Tibial nerve (tissue), 4 donors: ENCODE results near the gene NSD1. TPM values are rescaled to one million over a fixed set of nuclear protein-coding genes. Genes with fewer than 3 reads are reported as not detected.
A peak's percentile ranks its signal among the peaks of the same experiment; 100 is the strongest.

Source experiments
- DNase-seq, 2 donors: peaks; one replicate each; pipeline ENCODE4 v3.0.0-alpha.2; 2019; ENCODE audit warnings: low spot score in 2 of 2
- H3K27ac ChIP-seq, 4 donors: fragments of 200-600 bp; sonication (generic) in 3 of 4; one replicate each; pipeline ENCODE4 v1.5.1; 2017 to 2019; ENCODE audit warnings: mild to moderate bottlenecking in 1 of 4
- H3K27me3 ChIP-seq, 2 donors: fragments of 200-600 bp; sonication (generic) in 1 of 2; one replicate each; pipeline versions ENCODE4 v1.5.1 to v1.6.0; 2017 to 2019
- H3K36me3 ChIP-seq, 3 donors: fragments of 200-600 bp; sonication (generic); one replicate each; pipeline ENCODE4 v1.5.1; 2018 to 2019
- H3K4me1 ChIP-seq, 4 donors: fragments of 200-600 bp; sonication (generic) in 3 of 4; one replicate each; pipeline ENCODE4 v1.5.1; 2017 to 2019
- H3K4me3 ChIP-seq, 4 donors: fragments of 200-600 bp; sonication (generic) in 3 of 4; one replicate each; pipeline ENCODE4 v1.5.1; 2017 to 2019; ENCODE audit warnings: mild to moderate bottlenecking in 1 of 4, moderate library complexity in 1 of 4
- H3K9me3 ChIP-seq, 4 donors: fragments of 200-600 bp; sonication (generic) in 3 of 4; one replicate each; pipeline ENCODE4 v1.5.1; 2017 to 2019
- CTCF ChIP-seq, 5 experiments: fragments of 200-600 bp in 3 of 5; fragments of 450-650 bp in 2 of 5; sonication (generic) in 3 of 5; IDR thresholded peaks; one replicate each; pipeline ENCODE4 v1.5.1; 2016 to 2019; ENCODE audit warnings: antibody characterized with exemption in 5 of 5, mild to moderate bottlenecking in 3 of 5, moderate library complexity in 2 of 5
- EP300 ChIP-seq, 2 donors: sonication (generic); formaldehyde crosslinking; IDR thresholded peaks; one replicate each; pipeline ENCODE4 v1.6.1; 2017; ENCODE audit warnings: antibody characterized with exemption in 2 of 2, mild to moderate bottlenecking in 1 of 2
- POLR2A ChIP-seq, 2 donors: fragments of 450-650 bp; IDR thresholded peaks; one replicate each; pipeline ENCODE4 v1.6.1; 2017; ENCODE audit warnings: antibody characterized with exemption in 2 of 2, mild to moderate bottlenecking in 2 of 2, moderate library complexity in 2 of 2
- WGBS, 2 donors: methylation state at CpG; one replicate each; pipeline ENCODE4 v1.1.5; 2018; 5-methylcytosine and 5-hydroxymethylcytosine counted together
- total RNA-seq, 4 donors: library from RNA; depleted of rRNA; stranded (reverse); fragments of >200 nt; gene quantifications; one replicate each; pipeline ENCODE4 v1.1.0, GENCODE V29; 2016

NSD1 gene
- total RNA-seq, 4 donors from 2014 or later = 36.6 to 51.3 (median 40.7) TPM

- WGBS, 2 donors = 50 to 56% methylated on average over 4 of the region's 4 CpGs
- no peak overlapping the region for H3K4me3 ChIP-seq
- H3K4me1 ChIP-seq = peaks cover 0 to 37% (median 22%) of the 10 kb centered on the region in 4 donors
- peaks cover 0 to 59% (median 19%) of the 10 kb centered on the region in 3 donors for H3K36me3 ChIP-seq
- TF ChIP-seq CTCF (IDR thresholded peaks at IDR 0.05) (no peak), EP300 (IDR thresholded peaks at IDR 0.05) (no peak), POLR2A (IDR thresholded peaks at IDR 0.05) (no peak)
- no peaks in the 10 kb centered on the region for H3K9me3 ChIP-seq
- no peak overlapping the region for H3K27ac ChIP-seq
- no peak for DNase-seq
- no peaks in the 10 kb centered on the region for H3K27me3 ChIP-seq
These were observed 163.0 kb downstream of the NSD1 start for GRCh38 chr5:177296581-177296980.

DNA sequence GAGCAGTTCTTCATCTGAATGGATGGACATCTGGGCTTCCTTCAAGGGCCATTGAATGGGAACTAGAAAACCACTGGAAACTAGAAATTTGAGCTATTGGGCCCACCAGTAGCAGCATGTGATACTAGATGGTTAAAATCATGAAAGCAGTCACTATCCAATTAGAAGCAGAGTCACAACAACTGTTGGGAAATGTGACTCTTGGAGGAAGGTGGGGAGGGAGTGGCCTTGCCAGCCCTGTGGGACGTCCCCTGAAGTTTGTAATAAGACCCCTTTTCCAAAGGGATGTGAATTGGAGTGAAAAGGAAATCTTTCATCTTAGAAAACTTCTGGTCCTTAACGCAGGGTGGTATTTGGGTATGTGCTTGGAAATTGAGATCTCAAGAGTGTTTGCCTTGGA lies 164.3 kb downstream of the NSD1 start:
- Histone ChIP-seq H3K9me3 (no peaks in the 10 kb centered on the region), H3K4me1 (peaks cover 0 to 51% (median 34%) of the 10 kb centered on the region in 4 donors), H3K36me3 (peaks cover 0 to 48% (median 15%) of the 10 kb centered on the region in 3 donors), H3K4me3 (no peak overlapping the region), H3K27me3 (no peaks in the 10 kb centered on the region), H3K27ac (no peak overlapping the region)
- DNase-seq = no peak
- WGBS, 2 donors = 70 to 72% methylated on average over 2 of the region's 2 CpGs
- TF ChIP-seq CTCF (IDR thresholded peaks at IDR 0.05) = no peak
- no peak for TF ChIP-seq EP300 (IDR thresholded peaks at IDR 0.05)
- no peak for TF ChIP-seq POLR2A (IDR thresholded peaks at IDR 0.05)

GRCh38 chr5:177299697-177300096 lies 166.1 kb downstream of the NSD1 start:
- Histone ChIP-seq H3K4me1 (peaks cover 0 to 58% (median 41%) of the 10 kb centered on the region in 4 donors), H3K27me3 (no peaks in the 10 kb centered on the region), H3K27ac (peak overlapping the region in 3 of 4 donors; percentile 32 to 64 (median 57)), H3K9me3 (no peaks in the 10 kb centered on the region), H3K36me3 (peaks cover 0 to 30% (median 2%) of the 10 kb centered on the region in 3 donors), H3K4me3 (no peak overlapping the region)
- DNase-seq = no peak
- TF ChIP-seq POLR2A (IDR thresholded peaks at IDR 0.05) = no peak
- TF ChIP-seq EP300 (IDR thresholded peaks at IDR 0.05) = no peak
- no peak for TF ChIP-seq CTCF (IDR thresholded peaks at IDR 0.05)
- WGBS, 2 donors = 68 to 77% methylated on average over 9 of the region's 9 CpGs

GRCh38 chr5:177300236-177300880 lies 166.8 kb downstream of the NSD1 start:
- TF ChIP-seq CTCF (IDR thresholded peaks at IDR 0.05) (peak in 2 of 5 experiments; percentile 10 to 20), POLR2A (IDR thresholded peaks at IDR 0.05) (no peak), EP300 (IDR thresholded peaks at IDR 0.05) (peak in 1 of 2 donors; percentile 74)
- Histone ChIP-seq H3K9me3 (no peaks in the 10 kb centered on the region), H3K36me3 (peaks cover 0 to 27% (median 0%) of the 10 kb centered on the region in 3 donors), H3K27me3 (no peaks in the 10 kb centered on the region), H3K4me1 (peaks cover 0 to 65% (median 46%) of the 10 kb centered on the region in 4 donors), H3K4me3 (no peak overlapping the region), H3K27ac (peak overlapping the region in 3 of 4 donors; percentile 32 to 64 (median 57))
- 4 to 13% methylated on average over 4 of the region's 4 CpGs for WGBS, 2 donors
- DNase-seq = peak in 1 of 2 donors; percentile 50

- Histone ChIP-seq H3K4me1 (peaks cover 0 to 66% (median 45%) of the 10 kb centered on the region in 4 donors), H3K27me3 (no peaks in the 10 kb centered on the region), H3K27ac (peak overlapping the region in 3 of 4 donors; percentile 32 to 64 (median 38)), H3K36me3 (peaks cover 0 to 27% (median 0%) of the 10 kb centered on the region in 3 donors), H3K9me3 (no peaks in the 10 kb centered on the region), H3K4me3 (no peak overlapping the region)
- no peak for DNase-seq
- WGBS, 2 donors = 80 to 84% methylated on average over 2 of the region's 2 CpGs
- TF ChIP-seq EP300 (IDR thresholded peaks at IDR 0.05) (no peak), POLR2A (IDR thresholded peaks at IDR 0.05) (no peak), CTCF (IDR thresholded peaks at IDR 0.05) (no peak)
These were observed 167.4 kb downstream of the NSD1 start for GRCh38 chr5:177300951-177301350.
